IMR-90 (cell line): ENCODE results near the gene SASH1. TPM values are rescaled to one million over a fixed set of nuclear protein-coding genes. Genes with fewer than 3 reads are reported as not detected.

Experiments
- ATAC-seq: fragments of 200-7000 bp; cut with Tn5 transposase; 2 replicates; pipeline ENCODE4 v1.9.1; 2020; ENCODE audit warnings: low read depth, mild to moderate bottlenecking, moderate library complexity
- BruUV-seq: library from RNA; stranded (reverse); fragments of 400-500 nt; replicated peaks from 2 replicates; lab custom pipeline; 2021; lab: Mats Ljungman, UMichigan
- CTCF ChIA-PET: fragments of 300-600 bp; formaldehyde crosslinking; extraction: SDS; loops from one replicate; lab custom pipeline; 2021; ENCODE audit warnings: antibody characterized with exemption; lab: Yijun Ruan, JAX
- POLR2A ChIA-PET: fragments of 300-600 bp; sonication (Branson Sonifier 250); formaldehyde crosslinking; loops from one replicate; lab custom pipeline; 2022; ENCODE audit warnings: antibody characterized with exemption; ENCODE audit not compliant: unreplicated experiment; lab: Charles Lee
- DNase-seq: peaks from one replicate; pipeline ENCODE4 v3.0.0; 2013
- H2AFZ ChIP-seq: replicated peaks from 2 replicates; pipeline ENCODE3; 2013; ENCODE audit warnings: low read length, mild to moderate bottlenecking; ENCODE audit not compliant: poor library complexity
- H2AK5ac ChIP-seq: 2 replicates; pipeline ENCODE4 v1.6.1; 2013; ENCODE audit warnings: low read depth, low read length, inconsistent platforms
- H2AK9ac ChIP-seq: replicated peaks from 2 replicates; pipeline ENCODE3; 2013; ENCODE audit warnings: mild to moderate bottlenecking, low read depth, low read length, moderate library complexity; ENCODE audit not compliant: poor library complexity
- H2BK120ac ChIP-seq: 2 replicates; pipeline ENCODE4 v1.6.1; 2013; ENCODE audit warnings: low read depth, low read length, inconsistent platforms
- H2BK15ac ChIP-seq: 3 replicates; pipeline ENCODE4 v1.6.1; 2013; ENCODE audit warnings: low read depth, low read length, inconsistent platforms
- H2BK20ac ChIP-seq: 2 replicates; pipeline ENCODE4 v1.6.1; 2013; ENCODE audit warnings: low read depth, mild to moderate bottlenecking, inconsistent platforms, low read length, moderate library complexity
- H2BK5ac ChIP-seq: 2 replicates; pipeline ENCODE4 v1.6.1; 2013; ENCODE audit warnings: mild to moderate bottlenecking, low read depth, low read length, inconsistent platforms; ENCODE audit not compliant: poor library complexity, severe bottlenecking
- H3K14ac ChIP-seq: replicated peaks from 2 replicates; pipeline ENCODE4 v1.6.1; 2013; ENCODE audit warnings: low read depth, low read length, inconsistent platforms
- H3K18ac ChIP-seq: 2 replicates; pipeline ENCODE4 v1.6.1; 2013; ENCODE audit warnings: low read depth, low read length, control low read depth
- H3K23ac ChIP-seq: 2 replicates; pipeline ENCODE4 v1.6.1; 2013; ENCODE audit warnings: low read depth, low read length, inconsistent platforms
- H3K27ac ChIP-seq: 2 replicates; pipeline ENCODE4 v1.5.1; 2013; ENCODE audit warnings: mild to moderate bottlenecking, control low read depth, low read length; ENCODE audit not compliant: insufficient read depth
- H3K27me3 ChIP-seq: 2 replicates; pipeline ENCODE4 v1.6.1; 2013; ENCODE audit warnings: low read length; ENCODE audit not compliant: control insufficient read depth, insufficient read depth
- H3K36me3 ChIP-seq: 2 replicates; pipeline ENCODE4 v1.6.1; 2013; ENCODE audit warnings: low read length, mixed read lengths; ENCODE audit not compliant: control insufficient read depth, insufficient read depth
- H3K4ac ChIP-seq: 2 replicates; pipeline ENCODE4 v1.6.1; 2013; ENCODE audit warnings: low read depth, low read length, inconsistent platforms
- H3K4me1 ChIP-seq: 2 replicates; pipeline ENCODE4 v1.6.1; 2013; ENCODE audit warnings: low read length, mixed read lengths; ENCODE audit not compliant: control insufficient read depth, insufficient read depth
- H3K4me2 ChIP-seq: 2 replicates; pipeline ENCODE4 v1.6.1; 2013; ENCODE audit warnings: low read depth, mild to moderate bottlenecking, control low read depth, low read length, moderate library complexity
- H3K4me3 ChIP-seq: 2 replicates; pipeline ENCODE4 v1.5.1; 2013; ENCODE audit warnings: low read depth, mild to moderate bottlenecking, control low read depth, low read length, moderate library complexity; ENCODE audit not compliant: insufficient read depth
- H3K56ac ChIP-seq: 2 replicates; pipeline ENCODE4 v1.6.1; 2013; ENCODE audit warnings: low read length, inconsistent platforms; ENCODE audit not compliant: insufficient read depth; ENCODE audit errors: extremely low read depth
- H3K79me1 ChIP-seq, 2 experiments: 2 replicates each; pipeline ENCODE4 v1.6.1; 2013; ENCODE audit warnings: low read length in 2 of 2, inconsistent platforms in 1 of 2, low read depth in 1 of 2
- H3K9ac ChIP-seq: 2 replicates; pipeline ENCODE4 v1.6.1; 2013; ENCODE audit warnings: low read depth, low read length, control low read depth
- H3K9me1 ChIP-seq: 2 replicates; pipeline ENCODE4 v1.6.1; 2013; ENCODE audit warnings: low read length, inconsistent platforms; ENCODE audit not compliant: insufficient read depth
- H3K9me3 ChIP-seq: 2 replicates; pipeline ENCODE4 v1.6.1; 2013; ENCODE audit warnings: low read length; ENCODE audit not compliant: control insufficient read depth, insufficient read depth
- H4K20me1 ChIP-seq: 2 replicates; pipeline ENCODE4 v1.6.1; 2013; ENCODE audit warnings: low read length, inconsistent platforms; ENCODE audit not compliant: insufficient read depth
- H4K5ac ChIP-seq: 2 replicates; pipeline ENCODE4 v1.6.1; 2013; ENCODE audit warnings: mild to moderate bottlenecking, low read depth, low read length, control low read depth
- H4K8ac ChIP-seq, 2 experiments: 2 replicates each; pipeline ENCODE4 v1.6.1; 2013; ENCODE audit warnings: low read depth in 2 of 2, low read length in 2 of 2, control low read depth in 1 of 2, inconsistent platforms in 1 of 2
- H4K91ac ChIP-seq: 2 replicates; pipeline ENCODE4 v1.6.1; 2013; ENCODE audit warnings: low read depth, low read length, inconsistent platforms; ENCODE audit not compliant: insufficient read depth
- BHLHE40 ChIP-seq: fragments of 150-350 bp; IDR thresholded peaks from 2 replicates; pipeline ENCODE4 v1.6.1; 2016; ENCODE audit warnings: mild to moderate bottlenecking, low read depth, low read length
- CHD1 ChIP-seq: IDR thresholded peaks from 2 replicates; pipeline ENCODE4 v1.6.1; 2012; ENCODE audit warnings: low read depth, low read length, improper control_type of control experiment
- CTCF ChIP-seq: conservative IDR thresholded peaks from 2 replicates; pipeline ENCODE4 v1.5.1; 2012; ENCODE audit warnings: mild to moderate bottlenecking, low read depth, low read length, improper control_type of control experiment
- FOS ChIP-seq: fragments of 150-350 bp; IDR thresholded peaks from 2 replicates; pipeline ENCODE4 v1.6.1; 2016; ENCODE audit warnings: low read depth, low read length
- MAZ ChIP-seq: IDR thresholded peaks from 2 replicates; pipeline ENCODE4 v1.6.1; 2012; ENCODE audit warnings: low read depth, mild to moderate bottlenecking, low read length, improper control_type of control experiment, moderate library complexity, borderline replicate concordance
- NFE2L2 ChIP-seq: fragments of 150-350 bp; IDR thresholded peaks from 2 replicates; pipeline ENCODE4 v1.6.1; 2016; ENCODE audit warnings: low read depth, mild to moderate bottlenecking, low read length
- RAD21 ChIP-seq: IDR thresholded peaks from 2 replicates; pipeline ENCODE4 v1.6.1; 2012; ENCODE audit warnings: low read length, improper control_type of control experiment
- RFX5 ChIP-seq: IDR thresholded peaks from 2 replicates; pipeline ENCODE4 v1.8.0; 2012; ENCODE audit warnings: low read depth, mild to moderate bottlenecking, low read length, moderate library complexity
- USF2 ChIP-seq: fragments of 150-350 bp; IDR thresholded peaks from 2 replicates; pipeline ENCODE4 v1.6.1; 2017; ENCODE audit warnings: mild to moderate bottlenecking, antibody characterized with exemption, low read length, low read depth
- WGBS, 2 experiments: methylation state at CpG; one replicate each; pipeline versions ENCODE4 v1.1.5 to v1.1.7; 2013; ENCODE audit warnings: missing lambda C conversion rate in 2 of 2; ENCODE audit not compliant: insufficient read length in 1 of 2; ENCODE audit errors: extremely low coverage in 2 of 2; 5-methylcytosine and 5-hydroxymethylcytosine counted together
- dilution Hi-C: fragments of 300-500 bp; cut with HindIII; formaldehyde crosslinking; loops from one replicate; pipeline ENCODE4 v1.14.3; 2018; ENCODE audit warnings: low sequenced_read_pairs; ENCODE audit not compliant: unreplicated experiment
- in situ Hi-C: fragments of 300-500 bp; cut with MboI; formaldehyde crosslinking; loops from 3 replicates; pipeline ENCODE4 v1.14.3; 2019; ENCODE audit warnings: low sequenced_read_pairs, inconsistent platforms, mixed read lengths
- intact Hi-C: fragments of 100-400 bp; cut with micrococcal nuclease; formaldehyde crosslinking; loops from 2 replicates; pipeline ENCODE4 v1.10.0; 2022
- polyA plus RNA-seq, 3 experiments: library from polyadenylated mRNA; depleted of rRNA; stranded (reverse); fragments of >200 nt; gene quantifications; 2 replicates each; pipeline ENCODE4 v1.2.3, GENCODE V29; 2012; ENCODE audit warnings: low replicate concordance in 1 of 3
- total RNA-seq: library from RNA; depleted of rRNA; stranded (reverse); fragments of >200 nt; gene quantifications from 2 replicates; pipeline ENCODE4 v1.2.3, GENCODE V29; 2012

Gene SASH1
- total and polyA plus RNA-seq, 2 of the 4 experiments (the other 2 are of a cell fraction) = 11.6 to 16.5 TPM

- no peak overlapping the region for H3K9ac ChIP-seq
- H2AK9ac ChIP-seq = no peak overlapping the region
- H3K14ac ChIP-seq = 0 out of 2 replicates have a peak overlapping the region, but pooled peaks have one; percentile 7
- no peak overlapping the region for H3K56ac ChIP-seq
- dilution Hi-C loops (no loop called here), intact Hi-C loops (no loop called here), in situ Hi-C loops (no loop called here)
- H3K79me1 ChIP-seq = peaks cover 4 to 44% of the 10 kb centered on the region in 2 experiments; a peak in 3 of 4 replicates
- peak overlapping the region; percentile 77 for H2BK120ac ChIP-seq
- H3K4ac ChIP-seq = peak overlapping the region; percentile 79
- H4K20me1 ChIP-seq = no peaks in the 10 kb centered on the region; the same call in 1 of the 2 replicates
- H4K5ac ChIP-seq = no peak overlapping the region
- 0 out of 2 replicates have a peak overlapping the region, but pooled peaks have one; percentile 7 for H3K27ac ChIP-seq
- no peak overlapping the region; the same call in 1 of the 2 replicates for H3K23ac ChIP-seq
- H2BK5ac ChIP-seq = peak overlapping the region; percentile 75
- peak overlapping the region; percentile 85; the same call in 1 of the 3 replicates for H2BK15ac ChIP-seq
- no CpG with 5 or more reads among the region's 6 CpGs for WGBS, 2 experiments
- H2AFZ ChIP-seq = peak overlapping the region; percentile 4
- no TSS peak for BruUV-seq
- H3K36me3 ChIP-seq = peaks cover 4% of the 10 kb centered on the region; the same call in 1 of the 2 replicates
- H4K91ac ChIP-seq = peak overlapping the region; percentile 67
- no peaks in the 10 kb centered on the region for H3K9me3 ChIP-seq
- peaks cover 12% of the 10 kb centered on the region for H3K4me1 ChIP-seq
- CTCF ChIA-PET = interaction anchor here (0.6 kb wide), 1 partner anchor 19 kb away, joined by 3 read pairs; no protein-coding TSS in a partner anchor
- POLR2A ChIA-PET = no interaction called here
- H3K27me3 ChIP-seq = no peaks in the 10 kb centered on the region
- DNase-seq (peak; percentile 85), ATAC-seq (peak; percentile 63)
- peak; percentile 83 for TF ChIP-seq BHLHE40
- TF ChIP-seq NFE2L2 = no peak
- no peak for TF ChIP-seq USF2
- TF ChIP-seq MAZ = no peak
- no peak for TF ChIP-seq FOS
- no peak for TF ChIP-seq RAD21
- TF ChIP-seq CTCF = no peak
- TF ChIP-seq CHD1 = no peak
- no peak for TF ChIP-seq RFX5
- peak overlapping the region; percentile 58; the same call in 1 of the 2 replicates for H3K18ac ChIP-seq
- H2BK20ac ChIP-seq = peak overlapping the region; percentile 28; the same call in 1 of the 2 replicates
- no peak overlapping the region for H3K4me2 ChIP-seq
- peaks cover 8% of the 10 kb centered on the region for H3K9me1 ChIP-seq
- peak overlapping the region in 1 of 2 experiments; percentile 47; a peak in 2 of 4 replicates for H4K8ac ChIP-seq
- peak overlapping the region; percentile 25; the same call in 1 of the 2 replicates for H2AK5ac ChIP-seq
- no peak overlapping the region for H3K4me3 ChIP-seq
Observed at GRCh38 chr6:148445620-148446019, 103.0 kb downstream of the SASH1 start.
